ENCODE data around the gene DNAI2.

DNAI2 gene, protein sequence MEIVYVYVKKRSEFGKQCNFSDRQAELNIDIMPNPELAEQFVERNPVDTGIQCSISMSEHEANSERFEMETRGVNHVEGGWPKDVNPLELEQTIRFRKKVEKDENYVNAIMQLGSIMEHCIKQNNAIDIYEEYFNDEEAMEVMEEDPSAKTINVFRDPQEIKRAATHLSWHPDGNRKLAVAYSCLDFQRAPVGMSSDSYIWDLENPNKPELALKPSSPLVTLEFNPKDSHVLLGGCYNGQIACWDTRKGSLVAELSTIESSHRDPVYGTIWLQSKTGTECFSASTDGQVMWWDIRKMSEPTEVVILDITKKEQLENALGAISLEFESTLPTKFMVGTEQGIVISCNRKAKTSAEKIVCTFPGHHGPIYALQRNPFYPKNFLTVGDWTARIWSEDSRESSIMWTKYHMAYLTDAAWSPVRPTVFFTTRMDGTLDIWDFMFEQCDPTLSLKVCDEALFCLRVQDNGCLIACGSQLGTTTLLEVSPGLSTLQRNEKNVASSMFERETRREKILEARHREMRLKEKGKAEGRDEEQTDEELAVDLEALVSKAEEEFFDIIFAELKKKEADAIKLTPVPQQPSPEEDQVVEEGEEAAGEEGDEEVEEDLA

DNA sequence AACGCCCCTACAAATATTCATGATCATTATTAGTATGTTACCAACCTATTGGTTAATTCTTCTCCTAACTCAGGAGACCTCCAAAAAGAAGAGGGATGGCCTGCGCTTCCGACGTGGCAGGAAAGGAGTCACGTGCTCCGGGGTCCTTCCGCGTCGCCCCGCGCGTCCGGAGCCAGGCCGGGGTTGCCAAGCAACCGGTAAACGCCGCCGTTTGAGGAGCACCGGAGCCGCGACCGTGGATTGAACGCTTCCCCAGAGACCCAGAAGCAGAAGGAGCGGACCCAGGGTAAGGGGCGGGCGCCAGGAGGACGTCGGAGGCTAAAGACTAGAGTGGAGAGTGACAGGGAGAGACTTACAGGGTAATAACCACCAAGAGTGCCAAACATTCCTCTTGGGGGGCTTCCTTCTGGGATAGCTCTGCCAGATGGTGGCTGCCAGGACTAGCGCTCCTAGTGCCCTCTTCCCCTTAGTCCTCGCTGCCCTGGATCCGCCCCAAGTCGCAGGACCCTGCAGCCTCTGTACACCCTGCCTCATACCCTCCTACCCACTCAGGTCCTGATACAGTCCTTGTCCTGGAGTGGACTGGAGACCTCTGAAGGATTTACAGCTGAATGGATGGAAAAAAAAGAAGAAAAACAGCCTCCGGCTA is at the start of gene DNAI2:
Gene DNAI2, plus strand, starts transcription at position 175 of the 649 bp plus-strand sequence. CDS start 7,584 bp downstream, outside the sequence.
- no peak for DNase-seq (ENCODE audit: low read depth)
- no peak within 1 kb of the TSS for H3K4me3 ChIP-seq (ENCODE audit: low read length)
- TF ChIP-seq, protein P1, sequence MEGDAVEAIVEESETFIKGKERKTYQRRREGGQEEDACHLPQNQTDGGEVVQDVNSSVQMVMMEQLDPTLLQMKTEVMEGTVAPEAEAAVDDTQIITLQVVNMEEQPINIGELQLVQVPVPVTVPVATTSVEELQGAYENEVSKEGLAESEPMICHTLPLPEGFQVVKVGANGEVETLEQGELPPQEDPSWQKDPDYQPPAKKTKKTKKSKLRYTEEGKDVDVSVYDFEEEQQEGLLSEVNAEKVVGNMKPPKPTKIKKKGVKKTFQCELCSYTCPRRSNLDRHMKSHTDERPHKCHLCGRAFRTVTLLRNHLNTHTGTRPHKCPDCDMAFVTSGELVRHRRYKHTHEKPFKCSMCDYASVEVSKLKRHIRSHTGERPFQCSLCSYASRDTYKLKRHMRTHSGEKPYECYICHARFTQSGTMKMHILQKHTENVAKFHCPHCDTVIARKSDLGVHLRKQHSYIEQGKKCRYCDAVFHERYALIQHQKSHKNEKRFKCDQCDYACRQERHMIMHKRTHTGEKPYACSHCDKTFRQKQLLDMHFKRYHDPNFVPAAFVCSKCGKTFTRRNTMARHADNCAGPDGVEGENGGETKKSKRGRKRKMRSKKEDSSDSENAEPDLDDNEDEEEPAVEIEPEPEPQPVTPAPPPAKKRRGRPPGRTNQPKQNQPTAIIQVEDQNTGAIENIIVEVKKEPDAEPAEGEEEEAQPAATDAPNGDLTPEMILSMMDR (IDR thresholded peaks at IDR 0.05; ENCODE audit: insufficient read depth, low read depth, low read length, missing control alignments) = no peak

DNA sequence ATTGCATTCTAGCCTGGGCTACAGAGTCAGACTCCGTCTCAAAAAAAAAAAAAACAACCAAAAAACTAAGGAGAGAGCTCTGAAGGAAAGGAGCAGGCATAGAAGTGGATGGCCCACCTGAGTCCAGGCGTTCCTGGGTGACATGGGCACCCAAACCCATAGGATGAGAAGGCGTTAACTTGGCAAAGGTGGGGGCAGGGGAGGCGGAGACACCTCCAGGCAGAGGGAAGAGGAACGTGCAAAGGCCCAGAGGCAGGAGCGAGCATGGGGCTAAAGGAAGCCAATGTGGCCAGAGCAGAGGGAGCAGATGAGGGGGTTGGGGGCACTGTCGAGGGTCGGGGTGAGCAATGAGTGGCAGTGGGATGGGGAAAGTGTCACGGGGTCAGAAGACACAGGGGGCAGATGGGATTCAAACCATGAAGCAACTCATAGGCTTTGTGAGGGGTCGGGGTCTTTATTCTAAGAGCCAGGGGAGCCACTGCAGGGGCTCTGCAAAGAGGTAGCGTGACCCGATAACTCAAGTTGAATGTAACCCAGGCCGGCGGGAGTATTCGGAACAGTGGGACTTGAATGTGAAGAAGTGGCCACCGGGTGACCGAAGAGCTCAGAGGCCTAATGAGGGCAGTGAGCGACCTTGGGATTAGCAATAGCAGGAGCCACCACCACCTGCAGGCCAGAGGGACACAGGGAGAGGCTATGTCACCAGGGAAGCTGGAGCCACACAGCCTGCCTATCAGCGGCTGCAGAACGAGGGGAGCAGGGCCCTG is 48.9 kb upstream of the DNAI2 start:
- TF ChIP-seq, protein P1 (IDR thresholded peaks at IDR 0.05; ENCODE audit: insufficient read depth, low read depth, low read length, missing control alignments) = no peak
- DNase-seq (ENCODE audit: low read depth) = no peak

DNA sequence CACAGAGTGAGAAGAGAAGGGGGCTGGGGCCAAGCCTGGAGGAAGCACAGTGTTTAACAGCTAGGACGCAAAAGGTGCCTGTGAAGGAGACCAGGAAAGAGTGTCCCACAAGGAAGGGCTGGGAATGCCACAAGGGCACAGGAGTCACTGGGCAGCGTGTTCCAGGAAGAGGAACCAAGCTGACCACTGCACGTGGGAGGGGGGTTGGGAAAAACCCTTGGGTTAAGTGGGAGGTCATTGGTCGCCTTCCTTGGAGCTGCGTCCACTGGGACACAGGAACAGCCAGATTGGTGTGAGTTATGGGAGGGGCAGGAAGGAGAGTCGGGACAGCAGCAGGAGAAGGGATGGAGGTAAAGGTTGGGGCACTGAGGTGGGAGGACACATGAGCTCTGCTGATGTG is 47.8 kb upstream of the DNAI2 start:
- TF ChIP-seq, protein P1 (IDR thresholded peaks at IDR 0.05; ENCODE audit: insufficient read depth, low read depth, low read length, missing control alignments) = no peak
- no peak for DNase-seq (ENCODE audit: low read depth)
- no peak overlapping the region for H3K4me3 ChIP-seq (ENCODE audit: low read length)

More for the DNA sequence above, 48.9 kb upstream of the DNAI2 start:
- H3K4me3 ChIP-seq (ENCODE audit: low read length) = no peak overlapping the region

DNA sequence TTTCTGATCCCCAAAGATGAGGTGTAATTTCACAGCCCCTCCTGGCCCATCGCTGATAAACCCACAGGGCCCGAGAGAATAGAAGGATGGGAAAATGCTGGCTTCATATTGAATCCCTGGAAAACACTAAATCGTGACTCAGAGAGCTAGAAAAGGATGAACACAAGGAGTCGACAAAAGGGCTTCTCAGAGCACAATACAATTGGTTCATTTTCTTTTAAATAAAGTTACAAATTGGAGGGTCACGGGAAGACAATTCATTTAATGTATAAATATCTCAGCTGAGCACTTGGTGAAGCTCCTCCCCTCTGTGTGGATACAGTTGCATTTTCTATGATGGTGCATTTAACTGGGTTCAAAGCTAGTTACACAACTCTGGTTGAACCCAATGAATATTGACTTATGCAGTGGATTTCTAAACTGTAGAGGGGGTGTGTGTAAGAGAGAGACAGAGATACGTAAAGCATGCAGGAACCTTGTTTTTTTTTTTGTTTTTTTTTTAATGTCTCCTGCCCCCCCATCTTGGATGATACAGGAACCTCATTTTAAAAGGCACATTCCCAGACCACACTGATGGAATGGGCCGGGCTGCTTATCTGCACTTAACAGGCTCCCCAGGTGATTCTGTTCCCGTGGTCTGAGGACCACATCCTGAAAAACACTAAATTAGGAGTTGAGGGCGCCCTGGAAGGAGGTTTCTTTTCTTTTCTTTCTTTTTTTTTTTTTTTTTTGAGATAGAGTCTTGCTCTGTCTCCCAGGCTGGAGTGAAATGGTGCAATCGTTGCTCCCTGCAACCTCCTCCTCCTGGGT is 46.6 kb upstream of the DNAI2 start:
- no peak for DNase-seq (ENCODE audit: low read depth)
- TF ChIP-seq, protein P1 (IDR thresholded peaks at IDR 0.05; ENCODE audit: insufficient read depth, low read depth, low read length, missing control alignments) = no peak
- no peak overlapping the region for H3K4me3 ChIP-seq (ENCODE audit: low read length)

DNA sequence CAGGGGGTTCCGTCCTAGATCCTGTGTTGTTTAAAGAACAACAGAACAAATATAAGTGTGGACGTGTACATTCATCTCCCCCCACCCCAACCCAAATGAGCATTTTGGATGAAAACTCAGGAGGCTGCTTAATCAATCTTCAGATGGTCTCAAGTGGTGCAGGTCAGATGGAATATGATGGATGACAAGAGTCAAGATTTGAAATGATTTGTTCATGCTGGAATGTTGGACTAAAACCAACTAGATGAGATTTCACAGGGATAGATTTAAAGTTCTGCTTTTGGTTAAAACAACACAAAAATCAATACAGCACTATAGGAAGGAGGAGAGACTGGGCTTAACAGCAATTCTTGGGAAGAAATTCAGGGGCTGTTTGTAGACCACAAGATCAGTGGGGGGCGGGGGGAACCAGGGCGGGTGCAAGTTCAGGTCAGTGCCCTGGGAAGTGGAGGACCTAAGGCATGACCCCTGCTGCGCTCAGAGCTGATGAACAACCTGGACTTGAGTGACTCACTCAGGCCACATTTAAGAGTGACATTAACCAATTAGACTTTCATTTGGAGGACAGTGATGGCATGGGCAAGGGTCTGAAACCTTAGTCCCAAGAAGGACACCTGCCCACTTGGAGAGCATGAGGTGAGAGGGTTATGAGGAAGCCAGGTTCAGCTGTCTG is 45.6 kb upstream of the DNAI2 start:
- H3K4me3 ChIP-seq (ENCODE audit: low read length) = no peak overlapping the region
- DNase-seq (ENCODE audit: low read depth) = no peak
- TF ChIP-seq, protein P1 (IDR thresholded peaks at IDR 0.05; ENCODE audit: insufficient read depth, low read depth, low read length, missing control alignments) = no peak

Data from epithelial cell of esophagus (primary cell).